SIG-M5 treated with dmso at 0.1 percent for 504 hours (cell line): Measurements from ENCODE around the gene ISYNA1.

Experiments used
- DNase-seq: peaks from one replicate; lab custom pipeline; 2025; ENCODE audit not compliant: unreplicated experiment; lab: John Stamatoyannopoulos, UW

ISYNA1 gene

GRCh38 chr19:18468517-18468916 lies 30.6 kb upstream of the ISYNA1 start:
- DNase-seq = no peak

- no peak for DNase-seq
These were observed 30.0 kb upstream of the ISYNA1 start for GRCh38 chr19:18467978-18468377.

- DNase-seq = no peak
These were observed 28.4 kb upstream of the ISYNA1 start for GRCh38 chr19:18466354-18466753.

GRCh38 chr19:18465964-18466339 lies 28.0 kb upstream of the ISYNA1 start:
- no peak for DNase-seq

- DNase-seq = no peak
These were observed 27.5 kb upstream of the ISYNA1 start for GRCh38 chr19:18465214-18465963.

- DNase-seq = no peak
These were observed 26.7 kb upstream of the ISYNA1 start for GRCh38 chr19:18464646-18465045.

GRCh38 chr19:18461471-18461870 lies 23.5 kb upstream of the ISYNA1 start:
- DNase-seq = no peak

- no peak for DNase-seq
These were observed 23.0 kb upstream of the ISYNA1 start for GRCh38 chr19:18460900-18461299.

- no peak for DNase-seq
These were observed 19.8 kb upstream of the ISYNA1 start for GRCh38 chr19:18457483-18458331.

GRCh38 chr19:18456974-18457373 lies 19.0 kb upstream of the ISYNA1 start:
- no peak for DNase-seq

GRCh38 chr19:18456279-18456678 lies 18.3 kb upstream of the ISYNA1 start:
- no peak for DNase-seq

GRCh38 chr19:18453269-18454024 lies 15.5 kb upstream of the ISYNA1 start:
- DNase-seq = no peak

- no peak for DNase-seq
These were observed 14.5 kb upstream of the ISYNA1 start for GRCh38 chr19:18452386-18452785.

GRCh38 chr19:18450931-18451836 lies 13.3 kb upstream of the ISYNA1 start:
- peak; percentile 50 for DNase-seq

- no peak for DNase-seq
These were observed 12.3 kb upstream of the ISYNA1 start for GRCh38 chr19:18450021-18450930.

GRCh38 chr19:18449552-18449951 lies 11.6 kb upstream of the ISYNA1 start:
- DNase-seq = no peak

GRCh38 chr19:18446811-18447359 lies 9.0 kb upstream of the ISYNA1 start:
- peak; percentile 30 for DNase-seq

- DNase-seq = no peak
These were observed 8.3 kb upstream of the ISYNA1 start for GRCh38 chr19:18446145-18446810.
